ENCODE data around the gene VDAC1. TPM values are rescaled to one million over a fixed set of nuclear protein-coding genes. Genes with fewer than 3 reads are reported as not detected.
"Not testable (repeated sequence)": the region's sequence is repeated elsewhere in the genome, so short reads cannot be mapped to it uniquely, and the experiment has no call there.

VDAC1 gene
- total and polyA plus RNA-seq, 9 donors = 41.1 to 171 (median 89.9) TPM

DNA sequence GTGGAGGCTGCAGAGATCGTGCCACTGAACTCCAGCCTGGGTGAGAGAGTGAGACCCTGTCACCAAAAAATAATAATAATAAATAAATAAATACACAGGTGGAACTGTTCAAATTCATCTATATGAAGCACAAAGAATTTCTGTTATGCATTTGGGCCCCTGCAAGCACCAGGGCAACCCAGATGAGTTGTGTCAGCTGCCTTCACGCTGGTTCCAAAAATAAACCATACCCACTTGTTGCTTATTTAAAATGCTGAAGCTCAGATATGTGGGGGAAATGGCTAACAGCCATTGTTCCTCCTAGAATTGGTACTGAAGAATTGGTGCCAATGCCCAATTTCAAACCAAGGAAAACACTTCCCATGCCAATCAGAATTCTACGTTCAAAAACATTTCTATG is 25.8 kb downstream of the VDAC1 start:
- WGBS, 3 donors = 72 to 91% (median 86%) methylated on average over 3 of the region's 3 CpGs
- DNase-seq = no peak
- TF ChIP-seq, protein P1, sequence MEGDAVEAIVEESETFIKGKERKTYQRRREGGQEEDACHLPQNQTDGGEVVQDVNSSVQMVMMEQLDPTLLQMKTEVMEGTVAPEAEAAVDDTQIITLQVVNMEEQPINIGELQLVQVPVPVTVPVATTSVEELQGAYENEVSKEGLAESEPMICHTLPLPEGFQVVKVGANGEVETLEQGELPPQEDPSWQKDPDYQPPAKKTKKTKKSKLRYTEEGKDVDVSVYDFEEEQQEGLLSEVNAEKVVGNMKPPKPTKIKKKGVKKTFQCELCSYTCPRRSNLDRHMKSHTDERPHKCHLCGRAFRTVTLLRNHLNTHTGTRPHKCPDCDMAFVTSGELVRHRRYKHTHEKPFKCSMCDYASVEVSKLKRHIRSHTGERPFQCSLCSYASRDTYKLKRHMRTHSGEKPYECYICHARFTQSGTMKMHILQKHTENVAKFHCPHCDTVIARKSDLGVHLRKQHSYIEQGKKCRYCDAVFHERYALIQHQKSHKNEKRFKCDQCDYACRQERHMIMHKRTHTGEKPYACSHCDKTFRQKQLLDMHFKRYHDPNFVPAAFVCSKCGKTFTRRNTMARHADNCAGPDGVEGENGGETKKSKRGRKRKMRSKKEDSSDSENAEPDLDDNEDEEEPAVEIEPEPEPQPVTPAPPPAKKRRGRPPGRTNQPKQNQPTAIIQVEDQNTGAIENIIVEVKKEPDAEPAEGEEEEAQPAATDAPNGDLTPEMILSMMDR (IDR thresholded peaks at IDR 0.05) = no peak
- TF ChIP-seq EP300 (IDR thresholded peaks at IDR 0.05) (no peak), POLR2A (IDR thresholded peaks at IDR 0.05) (no peak)
- Histone ChIP-seq H3K27ac (no peak overlapping the region), H3K36me3 (no peaks in the 10 kb centered on the region), H3K27me3 (no peaks in the 10 kb centered on the region), H3K4me1 (ENCODE audit: insufficient read depth) (no peaks in the 10 kb centered on the region), H3K4me3 (no peak overlapping the region), H3K9me3 (no peaks in the 10 kb centered on the region)
- intact Hi-C loops (cut with DNase I) = loop anchor here in 1 of 4 donors (10.0 kb wide), 1 partner anchor 94 kb away; no protein-coding TSS in a partner anchor

DNA sequence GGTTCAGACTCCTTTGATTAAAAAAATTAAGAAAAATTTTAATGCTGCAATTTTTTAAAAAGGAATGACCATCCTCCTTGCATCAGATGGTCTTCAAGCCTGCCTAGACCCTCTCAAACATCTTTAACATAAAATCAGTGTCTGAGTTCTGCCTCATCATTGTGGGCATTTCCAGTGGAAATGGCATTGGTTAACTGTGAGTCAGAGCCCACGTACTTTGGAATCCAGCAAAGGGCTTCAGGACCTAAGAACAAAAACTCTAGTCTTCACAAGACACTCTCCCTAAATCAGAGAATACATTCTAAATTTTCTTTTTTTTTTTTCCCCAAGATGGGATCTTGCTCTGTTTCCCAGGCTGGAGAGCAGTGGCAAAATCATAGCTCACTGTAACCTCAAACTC is 26.9 kb downstream of the VDAC1 start:
- Histone ChIP-seq H3K27me3 (no peaks in the 10 kb centered on the region), H3K4me3 (no peak overlapping the region), H3K9me3 (no peaks in the 10 kb centered on the region), H3K4me1 (ENCODE audit: insufficient read depth) (no peaks in the 10 kb centered on the region), H3K27ac (no peak overlapping the region), H3K36me3 (no peaks in the 10 kb centered on the region)
- no peak for DNase-seq
- intact Hi-C loops (cut with DNase I) = loop anchor here in 1 of 4 donors (10.0 kb wide), 1 partner anchor 93 kb away; no protein-coding TSS in a partner anchor
- no peak for TF ChIP-seq EP300 (IDR thresholded peaks at IDR 0.05)
- TF ChIP-seq POLR2A (IDR thresholded peaks at IDR 0.05) = no peak
- TF ChIP-seq, protein P1 (IDR thresholded peaks at IDR 0.05) = no peak
- 73 to 78% (median 76%) methylated on average over 1 of the region's 1 CpG for WGBS, 3 donors

DNA sequence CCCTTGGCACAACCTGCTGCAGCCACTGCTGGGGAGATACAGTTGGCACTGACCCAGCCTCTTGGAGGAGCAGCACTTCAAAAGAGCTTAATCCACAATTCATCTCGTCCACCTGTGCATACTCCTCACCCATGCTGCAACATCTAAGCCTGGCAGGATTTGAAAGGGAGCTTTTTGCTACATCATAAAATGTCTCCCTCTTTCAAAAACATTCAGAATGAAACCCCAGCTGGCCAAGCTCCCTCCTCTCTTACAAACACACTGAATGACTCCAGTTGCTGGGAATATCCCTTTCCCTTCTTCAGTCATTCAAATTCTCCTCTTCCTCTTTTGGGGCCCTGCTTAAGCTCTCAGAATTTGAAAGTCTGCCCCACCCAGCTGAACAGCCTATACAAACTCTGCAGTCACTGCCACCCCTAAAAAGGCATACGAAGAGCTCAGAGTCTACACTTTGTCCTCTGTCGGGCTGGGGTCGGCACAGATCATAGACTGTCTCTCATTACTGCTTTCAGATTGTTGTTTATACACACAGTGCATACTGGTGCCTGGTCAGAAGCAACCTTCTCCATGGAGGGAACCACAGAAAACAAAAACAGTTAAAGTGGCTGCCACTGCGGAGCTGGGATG is 27.5 kb downstream of the VDAC1 start:
- H3K27ac ChIP-seq = no peak overlapping the region
- 82 to 84% (median 82%) methylated on average over 5 of the region's 5 CpGs for WGBS, 3 donors
- H3K4me1 ChIP-seq (ENCODE audit: insufficient read depth) = no peaks in the 10 kb centered on the region
- no peak overlapping the region for H3K4me3 ChIP-seq
- intact Hi-C loops (cut with DNase I) = loop anchor here in 1 of 4 donors (10.0 kb wide), 1 partner anchor 92 kb away; no protein-coding TSS in a partner anchor
- no peaks in the 10 kb centered on the region for H3K27me3 ChIP-seq
- TF ChIP-seq, protein P1 (IDR thresholded peaks at IDR 0.05) = no peak
- TF ChIP-seq EP300 (IDR thresholded peaks at IDR 0.05) = no peak
- no peak for TF ChIP-seq POLR2A (IDR thresholded peaks at IDR 0.05)
- H3K36me3 ChIP-seq = no peaks in the 10 kb centered on the region
- H3K9me3 ChIP-seq = no peaks in the 10 kb centered on the region
- no peak for DNase-seq

DNA sequence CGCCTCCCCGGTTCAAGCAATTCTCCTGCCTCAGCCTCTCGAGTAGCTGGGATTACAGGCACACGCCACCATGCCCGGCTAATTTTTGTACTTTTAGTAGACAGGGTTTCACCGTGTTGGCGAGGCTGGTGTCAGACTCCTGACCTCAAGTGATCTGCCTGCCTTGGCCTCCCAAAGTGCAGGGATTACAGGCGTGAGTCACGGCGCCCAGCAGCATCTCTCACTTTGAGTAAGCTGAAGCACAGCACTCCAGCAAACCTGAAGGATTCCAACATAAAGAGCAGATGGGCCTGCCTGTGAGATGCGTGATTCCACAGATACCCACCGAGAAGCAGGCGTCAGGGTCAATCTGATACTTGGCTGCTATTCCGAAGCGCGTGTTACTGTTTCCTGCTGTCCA is 29.2 kb downstream of the VDAC1 start:
- DNase-seq; H3K27me3 ChIP-seq; H3K4me3 ChIP-seq; H3K9me3 ChIP-seq; H3K27ac ChIP-seq; H3K36me3 ChIP-seq; H3K4me1 ChIP-seq (ENCODE audit: insufficient read depth): not testable (repeated sequence)
- 91 to 96% (median 92%) methylated on average over 16 of the region's 16 CpGs for WGBS, 3 donors
- intact Hi-C loops (cut with DNase I) = loop anchor here in 1 of 4 donors (10.0 kb wide), 1 partner anchor 91 kb away; no protein-coding TSS in a partner anchor

DNA sequence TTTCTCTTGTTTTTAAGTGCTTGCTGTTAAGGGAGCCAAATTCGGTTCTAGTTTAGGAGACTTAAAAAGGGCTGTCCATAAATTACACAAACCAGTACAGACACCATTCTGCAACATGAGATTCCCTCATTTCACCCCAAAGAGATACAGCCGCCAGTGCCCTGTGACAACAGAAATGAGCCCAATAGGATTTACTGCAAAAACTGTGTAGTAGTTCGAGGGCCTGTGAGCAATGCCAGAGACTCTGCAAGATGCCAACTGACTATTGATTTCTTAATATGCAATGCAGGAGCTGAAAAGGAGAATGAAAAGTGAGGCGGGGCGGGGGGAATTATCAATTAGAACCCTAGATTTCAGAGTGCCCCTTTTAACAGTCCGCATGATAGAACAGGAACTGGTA is 30.6 kb downstream of the VDAC1 start:
- 88 to 91% (median 91%) methylated on average over 6 of the region's 6 CpGs for WGBS, 3 donors
- Histone ChIP-seq H3K36me3 (no peaks in the 10 kb centered on the region), H3K27ac (no peak overlapping the region), H3K4me3 (no peak overlapping the region), H3K4me1 (ENCODE audit: insufficient read depth) (peaks cover under 1% of the 10 kb centered on the region), H3K27me3 (no peaks in the 10 kb centered on the region), H3K9me3 (no peaks in the 10 kb centered on the region)
- intact Hi-C loops (cut with DNase I) = loop anchor here in 1 of 4 donors (10.0 kb wide), 1 partner anchor 89 kb away; no protein-coding TSS in a partner anchor
- TF ChIP-seq POLR2A (IDR thresholded peaks at IDR 0.05) (no peak), EP300 (IDR thresholded peaks at IDR 0.05) (no peak)
- TF ChIP-seq, protein P1 (IDR thresholded peaks at IDR 0.05) = no peak
- DNase-seq = no peak
